ENCODE measurements around the gene LRBA.

Gene LRBA

GRCh38 chr4:150253965-150254630, 761.0 kb downstream of the LRBA start:
- no peak for DNase-seq

DNA sequence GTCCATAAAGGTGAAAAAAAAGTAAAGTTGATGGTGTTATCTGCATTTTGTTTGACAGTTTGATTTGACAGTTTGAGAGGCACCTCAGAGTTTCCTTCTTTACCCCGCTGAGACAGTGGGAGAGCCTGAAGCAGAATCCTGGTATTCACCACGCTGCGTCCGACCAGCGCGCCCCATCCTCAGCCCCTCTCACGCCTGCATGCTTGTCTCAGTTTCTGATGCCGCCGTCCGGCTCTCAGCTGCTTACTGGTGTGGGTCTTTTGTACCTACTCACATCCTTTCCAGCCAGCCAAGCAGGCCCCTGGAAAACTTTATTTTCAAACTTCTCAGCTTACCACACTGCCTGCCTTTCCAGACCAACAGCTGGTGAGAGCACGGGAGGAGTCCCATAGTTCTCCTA, 761.7 kb downstream of the LRBA start:
- no peak for DNase-seq

GRCh38 chr4:150252741-150253140, 762.3 kb downstream of the LRBA start:
- DNase-seq: no peak

GRCh38 chr4:150252306-150252705, 762.8 kb downstream of the LRBA start:
- DNase-seq: no peak

GRCh38 chr4:150251752-150252190, 763.3 kb downstream of the LRBA start:
- no peak for DNase-seq

GRCh38 chr4:150250998-150251651, 764.0 kb downstream of the LRBA start:
- DNase-seq: no peak

- no peak for DNase-seq
Observed at GRCh38 chr4:150250293-150250997, 764.6 kb downstream of the LRBA start.

DNA sequence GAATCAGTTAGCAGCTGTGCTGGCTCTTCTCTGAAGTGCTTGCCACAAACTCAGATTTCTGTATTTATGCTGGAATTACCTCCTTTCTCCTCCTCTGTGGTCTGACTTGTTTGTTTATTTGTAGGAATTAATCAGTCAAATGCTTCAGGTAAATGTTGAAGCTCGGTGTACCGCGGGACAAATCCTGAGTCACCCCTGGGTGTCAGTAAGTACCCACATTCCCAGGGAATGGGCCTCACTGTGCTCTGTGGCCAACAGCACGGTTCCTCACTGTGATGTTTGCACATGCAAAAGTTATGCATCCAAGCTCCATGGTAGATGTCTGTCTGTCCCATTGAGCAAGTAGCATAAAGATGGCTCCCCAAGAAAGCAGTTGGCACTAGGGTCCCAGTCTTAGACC, 766.9 kb downstream of the LRBA start:
- no peak for DNase-seq

DNA sequence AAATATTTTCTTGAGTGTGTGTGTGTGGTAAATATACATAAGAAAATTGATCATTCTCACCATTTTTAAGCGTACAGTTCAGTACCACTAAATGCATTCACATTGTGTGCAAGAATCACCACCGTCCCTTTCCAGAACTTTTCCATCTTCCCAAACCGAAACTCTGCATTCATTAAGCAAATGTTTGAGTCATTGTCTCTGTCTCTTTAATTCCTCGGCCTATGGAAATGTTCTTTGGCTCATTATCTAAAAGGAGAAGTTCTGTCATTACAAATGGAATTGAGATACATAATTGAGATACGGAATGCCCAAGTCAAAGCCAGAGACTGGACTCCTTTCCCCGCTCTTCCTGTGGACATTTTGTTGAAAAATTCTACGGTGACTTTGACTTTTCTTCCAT, 767.9 kb downstream of the LRBA start:
- DNase-seq: no peak

GRCh38 chr4:150244600-150244999, 770.5 kb downstream of the LRBA start:
- no peak for DNase-seq

GRCh38 chr4:150243932-150244331, 771.2 kb downstream of the LRBA start:
- DNase-seq: no peak

GRCh38 chr4:150242820-150243458, 772.1 kb downstream of the LRBA start:
- DNase-seq: no peak

DNA sequence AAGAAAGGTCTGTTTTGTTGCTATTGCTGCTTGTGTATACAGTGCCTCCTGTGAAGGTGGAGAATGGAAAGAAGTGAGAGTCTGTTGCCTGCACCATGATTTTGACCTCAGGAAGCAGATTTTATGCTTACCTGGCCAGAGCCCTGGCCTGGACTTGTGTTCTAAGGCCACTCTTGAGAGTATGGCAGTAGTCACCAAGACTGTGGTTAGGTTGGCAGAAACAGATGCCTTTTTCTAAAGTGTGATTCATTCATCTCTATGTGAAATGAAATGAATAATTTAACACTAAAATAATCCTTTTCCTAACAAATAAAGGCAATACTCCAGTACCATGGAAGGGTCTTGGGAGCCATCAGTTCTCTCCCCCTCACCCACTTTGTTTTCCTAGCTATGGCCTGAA, 775.1 kb downstream of the LRBA start:
- no peak for DNase-seq

- no peak for DNase-seq
Observed at GRCh38 chr4:150238591-150238990, 776.5 kb downstream of the LRBA start.

- no peak for DNase-seq
Observed at GRCh38 chr4:150237110-150237872, 777.8 kb downstream of the LRBA start.

- no peak for DNase-seq
Observed at GRCh38 chr4:150236626-150237025, 778.5 kb downstream of the LRBA start.

DNA sequence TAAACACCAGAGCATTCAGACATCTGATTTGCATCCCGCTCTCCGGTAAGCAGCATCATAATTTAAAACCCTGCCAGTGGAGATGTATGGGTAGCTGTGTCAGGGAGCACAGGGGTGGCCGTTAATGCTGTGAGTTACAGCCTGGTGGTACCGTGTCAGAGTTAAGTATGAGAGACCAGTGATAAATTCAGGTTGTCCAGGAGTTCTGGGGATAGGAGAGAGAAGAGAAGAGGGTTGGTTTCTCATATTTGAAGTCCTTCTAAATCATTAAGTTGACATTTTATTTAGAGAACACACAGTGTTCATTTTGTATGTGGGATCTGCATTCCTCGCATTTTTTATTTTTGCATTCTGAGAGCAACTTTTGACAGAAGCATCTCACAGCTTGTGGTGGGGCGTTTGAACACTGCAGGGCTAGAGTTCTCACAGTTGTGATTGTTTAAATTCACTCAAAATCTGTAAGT, 779.2 kb downstream of the LRBA start:
- DNase-seq: no peak

DNA sequence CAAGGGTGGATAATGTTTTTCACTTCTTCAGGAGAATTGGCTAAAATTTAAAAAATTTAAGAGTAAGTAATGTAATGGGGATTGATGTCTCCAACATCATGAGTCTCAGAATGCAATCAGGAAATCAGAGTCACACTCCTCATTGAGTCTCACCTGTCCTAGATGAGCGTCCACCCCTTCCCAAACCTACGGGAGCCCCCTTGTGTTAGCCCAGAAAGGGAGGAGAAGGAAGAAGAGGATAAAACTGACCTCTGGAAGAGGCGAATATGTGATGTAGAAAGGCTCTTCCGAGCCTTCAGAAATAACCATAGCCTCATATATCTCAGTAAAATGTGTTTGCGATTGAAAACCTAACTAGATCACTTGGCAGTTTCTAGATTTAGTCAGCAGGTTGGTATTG, 779.8 kb downstream of the LRBA start:
- DNase-seq: no peak

DNA sequence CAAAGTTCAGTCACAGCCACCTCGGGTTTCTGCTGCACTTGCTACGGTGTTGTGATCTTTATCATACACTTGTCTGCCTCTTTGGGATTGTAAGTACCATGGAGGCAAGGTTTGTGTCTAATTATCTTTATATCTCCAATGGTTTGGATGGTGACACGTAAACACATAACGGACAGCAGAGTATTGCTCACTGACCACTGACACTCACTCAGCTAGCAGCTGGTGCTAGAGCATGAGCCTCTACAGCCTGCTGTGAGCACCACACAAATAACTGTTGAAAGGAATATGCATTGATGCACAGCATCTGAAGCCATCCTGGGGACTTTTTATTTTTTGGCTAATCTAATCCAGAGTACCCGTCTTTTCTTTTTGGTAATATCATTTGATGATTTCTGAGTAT, 780.8 kb downstream of the LRBA start:
- DNase-seq: no peak

DNA sequence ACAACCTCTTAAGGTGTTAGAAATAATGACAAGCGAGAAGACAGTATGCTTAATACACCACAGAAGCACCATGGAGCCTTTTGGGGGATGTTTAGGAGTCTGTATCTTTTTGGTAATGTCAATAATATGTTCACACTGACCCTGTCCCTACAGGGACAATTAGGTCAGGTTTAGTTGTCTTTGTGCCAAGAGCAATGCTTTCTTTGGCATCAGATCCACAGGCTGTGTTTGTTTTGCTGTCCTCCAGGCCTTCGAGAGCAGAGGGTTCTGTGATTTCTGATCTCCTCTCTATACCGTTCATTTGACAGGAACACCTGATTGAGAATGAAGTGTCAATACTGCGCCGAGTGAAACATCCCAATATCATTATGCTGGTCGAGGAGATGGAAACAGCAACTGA, 783.1 kb downstream of the LRBA start:
- DNase-seq: no peak

DNA sequence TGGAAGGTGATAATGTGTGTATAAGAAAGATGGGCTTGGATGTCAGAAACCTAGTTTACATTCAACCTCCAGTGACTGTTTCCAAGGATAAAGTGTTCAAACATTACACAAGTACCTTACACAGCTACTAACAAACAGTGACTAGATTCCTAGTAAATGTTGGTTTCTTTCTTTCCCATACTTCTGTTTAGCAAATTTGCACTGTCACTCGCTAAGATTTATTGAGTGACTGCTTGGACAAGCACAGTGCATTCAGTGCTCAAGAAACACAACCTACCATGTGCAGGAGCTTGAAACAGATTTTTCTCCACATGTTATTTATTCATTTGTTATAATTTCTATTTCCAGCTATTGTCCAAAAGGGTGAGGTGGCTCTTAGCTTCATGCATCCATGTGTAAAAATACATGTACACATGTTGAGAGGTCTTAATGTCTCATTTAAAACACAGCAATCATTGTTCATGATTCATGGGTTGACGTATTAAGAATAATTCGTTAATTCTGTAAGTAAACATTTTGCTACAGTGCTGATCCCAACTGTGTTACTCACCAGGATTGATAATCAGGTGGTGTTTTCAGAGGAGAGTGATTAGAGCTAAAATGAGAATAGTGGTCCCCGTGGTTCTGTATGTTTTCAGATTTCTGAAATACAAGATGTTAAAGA, 783.8 kb downstream of the LRBA start:
- no peak for DNase-seq

GRCh38 chr4:150230561-150230960, 784.5 kb downstream of the LRBA start:
- no peak for DNase-seq
